Hypothalamus (tissue), 51 donors: ENCODE data around the gene MANSC4.

Experiments
- DNase-seq, 51 donors: peaks; one replicate each; lab custom pipeline; 2025; lab: John Stamatoyannopoulos, UW

Gene MANSC4

DNA sequence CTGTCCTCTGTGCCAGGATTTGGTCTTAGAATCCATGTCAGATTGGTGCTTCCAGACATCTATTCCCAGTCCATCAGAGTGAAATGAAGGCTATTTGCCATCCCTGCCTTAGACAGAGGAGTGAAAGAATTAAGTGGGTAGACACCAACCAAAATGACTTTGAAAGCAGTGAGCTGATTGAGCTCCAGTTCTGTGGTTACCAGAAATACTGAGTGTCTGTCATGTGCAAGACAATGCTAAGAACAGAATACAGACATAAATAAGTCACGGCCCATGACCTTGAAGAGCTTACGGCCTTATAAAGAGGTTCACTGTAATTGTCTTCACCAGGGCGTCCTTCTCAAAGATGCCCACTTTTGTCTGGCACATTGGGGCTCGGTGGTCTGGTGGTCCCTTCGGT, 21.6 kb upstream of the MANSC4 start:
- DNase-seq = no peak

DNA sequence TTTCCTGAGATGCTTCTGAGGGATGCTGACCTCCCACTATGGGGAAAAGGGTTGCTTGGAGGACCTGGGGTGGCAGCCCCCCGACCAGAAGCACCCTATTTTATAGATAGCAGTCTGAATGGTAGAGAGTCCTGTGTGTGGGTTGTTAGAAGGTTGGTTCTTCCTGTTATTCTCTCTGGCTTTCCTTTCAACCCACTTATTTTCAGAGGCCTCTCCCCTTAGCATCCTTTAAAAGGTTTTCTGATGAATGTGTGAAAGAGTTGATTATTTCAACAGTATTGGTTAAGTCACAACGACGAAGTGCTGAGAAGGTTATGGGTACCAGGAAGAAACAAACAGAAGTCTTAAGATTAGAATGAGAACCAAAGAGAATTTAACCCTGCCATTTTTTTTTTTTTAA, 20.8 kb upstream of the MANSC4 start:
- no peak for DNase-seq

DNA sequence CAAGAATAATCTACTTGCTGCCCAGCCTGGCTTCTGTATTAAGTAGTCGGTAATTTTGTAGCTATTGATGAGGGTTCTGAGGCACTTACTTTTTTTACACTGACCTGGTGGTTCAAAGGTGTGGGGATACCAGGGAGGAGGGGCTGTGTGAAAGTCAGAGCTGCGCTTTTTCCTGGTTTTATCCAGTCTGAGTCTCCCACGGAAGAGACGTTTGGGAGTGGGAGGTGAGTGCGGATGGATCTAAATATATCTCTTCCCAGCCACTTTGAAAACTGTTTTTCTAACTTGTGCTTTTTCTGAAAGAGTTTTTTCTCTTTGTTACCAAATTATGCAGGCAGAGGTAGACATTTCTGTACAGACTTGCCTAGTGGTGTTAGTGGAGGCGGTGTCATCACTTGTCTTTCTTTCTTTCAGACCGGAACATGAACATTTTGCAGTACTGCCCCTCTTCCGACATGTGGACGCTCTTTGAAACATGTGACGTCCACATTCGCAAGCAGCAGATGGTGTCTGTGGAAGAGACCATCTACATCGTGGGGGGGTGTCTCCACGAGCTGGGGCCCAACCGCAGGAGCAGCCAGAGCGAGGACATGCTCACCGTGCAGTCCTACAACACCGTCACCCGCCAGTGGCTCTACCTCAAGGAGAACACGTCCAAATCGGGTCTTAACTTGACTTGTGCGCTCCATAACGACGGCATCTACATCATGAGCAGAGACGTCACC, 17.4 kb upstream of the MANSC4 start:
- no peak for DNase-seq

DNA sequence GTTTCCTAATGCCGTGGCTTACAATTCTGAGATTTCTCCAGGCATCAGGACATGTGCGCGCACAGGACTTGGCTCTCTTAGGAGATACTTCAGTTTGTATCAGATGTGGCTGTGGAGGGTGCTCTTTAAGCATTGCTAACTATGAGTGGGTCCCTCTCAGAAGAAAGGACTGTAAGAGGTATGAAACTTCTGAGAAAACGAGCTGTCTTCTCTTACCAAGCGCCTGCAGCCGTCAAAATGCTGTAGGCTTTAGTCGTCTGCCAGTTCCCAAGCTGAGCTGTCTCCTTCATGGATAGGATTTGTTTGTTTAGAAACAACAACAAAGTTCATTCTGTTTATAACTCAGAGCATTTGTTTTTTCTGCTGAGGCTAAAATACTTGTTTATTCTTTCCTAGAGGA, 16.1 kb upstream of the MANSC4 start:
- no peak for DNase-seq

DNA sequence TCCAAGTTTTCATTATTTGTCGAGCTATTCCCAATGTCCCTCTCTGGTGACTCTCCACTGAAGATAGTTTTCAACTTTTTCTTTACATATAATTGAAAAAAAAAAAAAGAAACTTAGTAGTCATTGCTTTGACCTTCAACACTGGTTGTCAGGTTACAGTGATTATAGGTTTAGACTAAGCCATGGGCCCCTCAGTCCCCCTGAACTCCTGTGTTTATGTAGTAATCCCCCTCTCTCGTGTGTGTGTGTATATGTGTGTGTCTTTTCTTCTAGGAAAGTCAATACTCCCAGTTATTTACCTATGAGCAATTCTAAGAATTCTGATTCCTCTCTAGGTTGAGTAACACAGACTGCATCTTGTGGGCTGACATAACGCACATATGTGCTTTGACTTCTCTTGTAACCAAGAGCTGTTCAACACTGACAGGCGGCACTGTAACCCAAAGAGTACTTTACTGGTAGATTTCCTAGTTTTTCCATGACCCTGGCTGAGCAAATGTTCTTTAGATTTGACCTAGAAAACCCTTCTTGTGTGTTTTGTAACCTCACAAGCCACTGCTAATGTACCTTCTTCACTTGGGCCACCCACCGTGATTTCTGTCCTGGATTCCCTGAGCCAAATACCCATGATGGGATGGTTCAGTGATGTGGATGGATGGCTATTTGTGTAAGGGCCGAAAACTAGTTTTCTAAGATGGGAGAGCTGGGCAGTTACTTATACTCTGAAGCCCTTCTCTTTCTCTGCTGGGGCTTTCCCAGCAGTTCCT, 15.0 kb upstream of the MANSC4 start:
- DNase-seq = no peak

DNA sequence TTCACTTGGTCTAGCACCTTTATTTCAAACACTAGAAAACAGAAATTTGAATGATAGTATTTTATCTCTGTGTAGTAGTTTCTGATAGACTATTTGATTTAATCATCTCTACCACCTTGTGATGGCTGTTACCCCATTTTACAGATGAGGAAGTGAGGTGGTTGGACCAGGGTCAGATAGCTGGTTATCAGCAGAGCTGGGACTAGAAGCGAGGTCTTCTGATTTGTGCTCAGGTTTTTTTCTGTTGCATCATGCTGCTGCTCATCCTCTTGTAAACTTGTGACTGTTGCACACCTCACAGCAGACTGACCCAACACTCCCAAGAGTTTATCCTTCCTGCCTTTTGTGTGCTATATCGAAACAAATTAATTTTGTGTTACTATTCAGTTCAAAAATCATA, 10.1 kb upstream of the MANSC4 start:
- DNase-seq = no peak

DNA sequence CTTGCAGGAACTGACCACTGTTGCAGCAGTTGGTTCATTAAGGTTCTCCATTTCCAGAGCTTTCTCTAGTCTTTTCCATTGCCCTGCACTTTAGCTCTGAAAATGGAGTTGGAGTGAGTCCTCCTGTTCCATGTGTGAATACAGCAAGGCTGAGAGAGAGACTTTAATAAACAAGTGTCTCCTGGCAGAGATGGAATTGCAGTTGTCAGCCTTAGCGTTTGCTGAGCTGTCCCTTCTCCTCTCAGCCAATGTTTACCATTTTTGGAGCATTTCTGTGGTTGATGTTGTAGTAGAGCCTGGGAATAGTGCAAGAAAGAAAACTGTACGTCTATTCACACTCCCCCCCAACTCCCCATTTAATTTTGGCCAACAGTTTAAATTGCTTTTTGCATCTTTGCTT, 7.5 kb upstream of the MANSC4 start:
- no peak for DNase-seq

DNA sequence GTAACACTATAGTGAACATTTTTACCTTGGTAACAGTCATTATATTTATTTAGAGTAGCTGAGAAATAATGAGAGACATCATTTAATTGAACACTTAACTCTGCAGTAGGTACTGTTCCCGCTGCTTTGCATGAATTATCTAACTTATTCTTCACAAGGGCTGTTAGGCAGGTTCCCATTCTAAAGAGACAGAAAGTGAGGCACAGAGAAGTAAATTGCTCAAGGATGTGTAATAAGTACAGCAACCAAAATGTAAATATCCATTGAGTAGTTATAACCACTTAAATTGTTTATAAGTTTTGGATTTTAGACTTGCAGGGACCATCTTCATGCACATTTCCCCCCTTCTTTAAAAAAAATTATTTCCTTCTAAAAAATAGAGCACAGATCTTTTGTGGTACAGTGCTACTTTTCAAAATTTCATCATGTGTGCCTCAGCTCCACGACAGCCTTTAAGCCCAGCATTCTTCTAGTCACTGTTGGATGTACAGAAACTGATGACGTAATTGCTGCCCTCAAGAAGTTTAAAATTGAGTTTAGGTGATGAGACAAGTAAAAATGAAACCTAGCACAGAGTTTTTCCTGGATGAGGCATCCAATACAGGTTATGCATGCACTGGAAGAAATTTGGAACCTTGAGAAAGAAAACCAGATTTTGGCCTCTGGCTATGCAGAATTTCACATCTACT, 6.0 kb upstream of the MANSC4 start:
- DNase-seq = no peak

DNA sequence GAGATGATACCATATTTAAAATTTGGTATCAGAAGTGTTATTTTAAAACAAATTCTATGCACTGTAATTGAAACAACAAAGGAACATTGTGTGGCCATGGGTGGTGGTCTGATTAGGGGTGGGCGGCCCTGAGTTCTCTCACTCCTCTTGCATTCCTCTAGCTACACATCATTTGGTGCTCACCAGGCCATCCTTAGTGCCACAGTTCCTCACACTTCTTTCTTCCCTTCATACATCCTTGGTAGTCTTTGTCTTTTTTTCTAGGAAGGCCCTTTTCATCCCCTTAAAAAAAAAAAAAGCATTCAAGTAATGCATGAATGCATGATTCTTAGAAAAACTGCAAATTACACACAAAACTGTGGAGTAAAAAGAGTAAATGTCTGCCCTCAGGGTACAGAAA, 2.4 kb upstream of the MANSC4 start:
- no peak for DNase-seq

DNA sequence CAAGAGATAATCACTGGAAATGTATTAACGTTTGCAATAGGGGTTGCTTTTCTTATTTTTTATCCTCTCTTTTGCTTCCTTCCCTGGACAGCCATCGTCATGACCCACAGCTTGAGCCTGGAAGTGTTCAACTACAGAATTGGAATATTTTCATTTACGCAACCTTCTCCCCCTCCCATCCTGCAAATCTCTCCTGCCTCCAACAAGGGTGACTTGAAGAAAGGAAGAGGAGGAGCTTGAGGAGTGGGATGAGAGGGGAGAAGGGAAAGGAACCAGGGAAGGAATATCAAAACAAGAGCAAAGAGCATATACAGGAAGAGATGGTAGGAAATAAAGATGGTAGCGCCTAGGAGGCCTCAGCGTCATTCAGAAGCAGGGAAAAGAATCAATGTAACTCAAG, 1.6 kb upstream of the MANSC4 start:
- DNase-seq = peak in 1 of 51 donors; percentile 30

DNA sequence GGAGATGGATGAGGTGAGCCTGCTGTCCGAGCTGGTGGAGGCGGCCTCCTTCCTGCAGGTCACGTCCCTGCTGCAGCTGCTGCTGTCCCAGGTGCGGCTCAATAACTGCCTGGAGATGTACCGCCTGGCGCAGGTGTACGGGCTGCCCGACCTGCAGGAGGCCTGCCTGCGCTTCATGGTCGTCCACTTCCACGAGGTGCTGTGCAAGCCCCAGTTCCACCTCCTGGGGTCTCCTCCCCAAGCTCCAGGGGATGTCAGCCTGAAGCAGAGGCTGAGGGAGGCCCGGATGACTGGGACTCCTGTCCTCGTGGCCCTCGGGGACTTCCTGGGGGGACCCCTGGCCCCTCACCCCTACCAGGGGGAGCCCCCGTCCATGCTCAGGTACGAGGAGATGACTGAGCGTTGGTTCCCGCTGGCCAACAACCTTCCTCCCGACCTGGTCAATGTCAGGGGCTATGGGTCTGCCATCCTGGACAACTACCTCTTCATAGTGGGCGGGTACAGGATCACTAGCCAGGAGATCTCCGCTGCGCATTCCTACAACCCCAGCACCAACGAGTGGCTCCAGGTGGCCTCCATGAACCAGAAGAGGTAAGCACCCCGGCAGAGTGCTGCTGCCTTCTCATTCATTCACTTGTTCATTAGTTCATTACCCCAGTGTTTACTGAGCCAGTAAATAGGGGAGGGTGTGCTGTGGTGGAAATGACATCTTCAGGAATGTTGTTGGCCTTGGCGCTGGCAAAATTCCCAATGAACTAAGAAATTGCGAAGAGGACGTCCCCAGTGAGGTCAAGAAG, 774 bp upstream of the MANSC4 start:
- DNase-seq = peak in 22 of 51 donors; percentile 9 to 76 (median 48)

DNA sequence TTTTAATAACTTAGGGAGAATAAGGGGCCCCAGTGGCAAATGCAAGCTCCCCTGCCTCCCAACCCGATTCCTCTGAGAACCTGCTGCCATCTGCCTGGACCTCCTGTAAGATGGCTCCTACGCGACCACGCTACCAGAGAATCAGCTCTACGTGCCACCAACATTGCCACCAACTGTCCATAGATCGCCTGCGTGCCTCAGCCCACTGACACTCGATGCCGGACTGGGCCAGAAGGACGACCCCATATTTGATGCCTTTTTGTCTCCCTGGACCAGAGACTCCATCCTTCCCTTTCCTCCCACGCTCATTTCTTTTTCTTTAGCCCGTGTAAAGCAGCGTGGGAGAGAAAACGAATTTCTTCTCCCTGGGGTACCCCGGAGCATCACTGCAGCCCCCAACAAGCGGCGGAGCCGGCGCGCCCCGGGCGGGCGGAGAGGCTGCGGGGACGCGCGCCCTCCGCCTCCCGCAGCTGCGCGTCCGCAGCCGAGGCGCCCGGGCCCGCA, 568 bp downstream of the MANSC4 start:
- DNase-seq = peak in 38 of 51 donors; percentile 4 to 79 (median 38)

DNA sequence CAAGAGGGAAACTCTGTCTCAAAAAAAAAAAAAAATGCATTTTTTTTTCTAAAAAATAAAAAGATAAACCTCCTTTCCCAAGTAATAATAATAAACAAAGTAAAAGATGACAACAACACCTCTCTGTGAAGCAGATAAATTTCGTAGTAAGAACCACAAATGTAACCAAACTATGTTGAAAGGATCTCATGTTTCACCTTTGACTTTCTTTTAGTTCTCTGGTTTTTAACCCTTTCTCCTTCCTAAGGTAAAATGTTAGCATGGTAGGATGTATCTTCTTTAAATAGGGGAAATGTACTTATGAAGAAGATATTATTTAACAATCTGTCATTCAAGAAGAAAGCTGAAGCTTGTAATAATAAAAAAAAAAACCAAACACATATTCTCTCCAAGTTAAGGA, 1.8 kb downstream of the MANSC4 start:
- DNase-seq = no peak

DNA sequence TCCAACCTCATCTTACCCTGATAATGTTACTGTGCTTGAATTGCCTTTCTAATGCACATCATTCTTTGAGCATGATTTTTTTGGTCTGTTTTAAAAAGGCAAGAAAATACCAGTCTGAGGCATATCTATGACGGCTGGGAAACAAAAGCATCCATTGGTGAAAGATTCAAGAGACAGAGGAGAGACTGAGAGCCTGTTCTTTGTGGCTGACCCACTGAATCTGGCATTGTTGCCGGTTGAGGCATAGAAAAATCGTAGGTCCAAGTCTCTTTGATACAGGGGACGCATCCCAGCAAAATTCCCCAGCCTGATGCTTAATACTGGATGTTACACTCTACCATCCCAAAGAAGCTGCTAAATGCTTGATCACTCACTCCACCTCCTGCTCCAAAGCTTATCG, 2.9 kb downstream of the MANSC4 start:
- peak in 16 of 51 donors; percentile 4 to 51 (median 18) for DNase-seq

DNA sequence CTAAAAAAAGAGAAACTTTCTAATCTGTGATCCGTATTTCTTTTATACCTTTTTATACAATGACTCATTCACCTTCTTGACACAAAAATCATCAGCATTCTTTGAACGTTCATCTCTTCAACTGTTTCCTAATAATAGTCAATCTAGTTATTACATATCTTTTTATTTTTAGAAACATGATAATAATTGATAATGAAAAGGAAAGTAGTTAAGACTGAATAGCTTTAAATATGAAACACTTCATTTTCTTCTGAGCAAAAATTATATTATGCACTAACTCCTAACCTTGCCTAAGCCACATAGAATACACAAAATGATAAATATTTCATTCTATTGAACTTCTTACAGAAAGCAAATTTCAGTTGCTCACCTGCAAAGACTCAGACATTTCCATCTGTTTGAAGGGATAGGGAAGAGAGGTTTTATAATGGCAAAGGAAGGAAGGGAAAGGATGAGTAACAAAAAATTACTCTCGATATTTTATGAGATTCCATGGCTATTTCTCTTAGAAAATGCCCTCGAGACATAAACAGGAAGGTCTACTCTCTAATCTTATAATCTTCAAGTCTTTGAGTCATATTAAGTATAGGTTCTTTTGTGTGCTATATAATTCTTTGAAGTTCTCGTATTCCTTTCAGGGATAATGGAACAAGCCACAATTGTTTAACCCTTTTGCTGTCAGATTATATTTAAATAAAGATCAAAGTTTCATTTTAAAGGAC, 7.5 kb downstream of the MANSC4 start:
- DNase-seq = no peak

DNA sequence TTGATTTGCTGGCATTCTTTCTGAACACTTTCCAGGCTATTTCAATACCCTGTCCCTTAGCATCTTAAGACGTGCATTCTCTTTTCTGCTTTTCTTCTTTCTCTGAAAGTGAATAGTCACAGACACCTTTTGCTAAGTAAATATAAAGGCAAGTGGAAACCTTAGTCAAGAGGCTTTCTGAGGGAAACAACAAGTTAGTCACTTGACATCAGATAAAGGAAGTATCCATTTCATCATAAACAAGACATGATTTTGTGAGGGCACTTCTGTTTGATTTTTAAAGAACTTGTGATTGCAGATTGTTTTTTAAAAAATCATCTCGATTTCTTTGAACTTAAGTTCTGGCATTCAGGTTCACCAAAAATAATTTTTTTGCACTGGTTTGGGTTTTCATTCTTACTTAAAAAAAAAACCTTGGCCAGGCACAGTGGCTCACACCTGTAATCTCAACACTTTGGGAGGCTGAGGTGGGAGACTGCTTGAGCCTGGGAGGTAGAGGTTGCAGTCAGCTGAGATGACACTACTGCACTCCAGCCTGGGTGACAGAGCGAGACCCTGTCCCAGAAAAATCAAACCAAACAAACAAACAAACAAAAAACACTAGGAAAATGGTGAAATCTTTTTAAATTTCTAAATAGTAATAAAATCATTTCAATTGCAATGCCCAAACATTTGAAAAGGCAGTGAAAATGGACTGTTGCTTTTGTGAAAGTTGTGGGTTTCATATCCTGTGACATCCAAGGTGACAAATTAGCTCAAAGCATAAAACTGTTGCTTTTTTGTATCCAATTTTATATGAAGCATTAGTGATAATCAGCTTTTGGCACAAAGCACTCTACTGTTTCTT, 8.3 kb downstream of the MANSC4 start:
- DNase-seq = no peak

DNA sequence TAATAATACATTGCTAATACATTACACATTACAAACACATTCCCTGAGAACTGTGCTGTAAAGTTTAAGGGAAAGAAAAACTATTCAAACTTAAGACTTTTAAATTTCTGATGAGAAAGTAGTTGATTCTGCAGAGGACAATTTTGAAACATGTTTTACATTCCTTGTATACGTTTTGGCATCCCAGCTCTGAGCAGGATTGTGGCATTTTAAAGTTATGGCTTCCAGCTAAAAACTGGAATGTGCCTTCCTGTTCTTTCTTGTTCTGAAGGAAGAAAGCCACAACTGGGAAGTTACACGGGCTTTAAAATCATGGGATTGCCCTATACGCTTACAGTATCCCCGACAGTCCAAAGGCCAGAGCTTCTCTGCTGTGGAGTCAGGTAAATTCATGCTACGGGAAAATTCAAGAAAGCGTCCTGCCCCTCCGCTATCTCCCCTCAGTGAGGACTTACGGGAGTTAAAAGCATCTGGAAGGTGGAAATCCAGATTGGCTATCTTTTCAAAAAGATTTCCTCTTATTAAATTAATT, 10.8 kb downstream of the MANSC4 start:
- DNase-seq = no peak

DNA sequence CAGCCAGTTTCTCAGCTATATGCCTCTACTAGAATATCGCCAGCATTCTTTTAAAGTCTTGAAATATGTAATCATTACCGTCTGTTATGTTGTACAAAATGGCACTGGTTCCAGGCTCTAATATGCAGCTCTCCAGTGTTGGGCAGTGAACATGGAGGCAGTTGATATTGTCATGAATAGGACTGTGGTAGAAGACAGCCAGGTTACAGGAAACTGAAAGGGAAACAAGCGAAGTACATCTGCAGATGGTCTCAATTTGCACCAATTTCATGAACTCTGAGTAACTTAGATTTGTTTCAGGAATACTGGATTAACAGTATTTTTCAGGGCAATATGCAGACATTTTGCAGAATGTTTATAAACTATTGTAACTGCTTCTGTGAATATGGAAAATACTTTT, 13.4 kb downstream of the MANSC4 start:
- no peak for DNase-seq

DNA sequence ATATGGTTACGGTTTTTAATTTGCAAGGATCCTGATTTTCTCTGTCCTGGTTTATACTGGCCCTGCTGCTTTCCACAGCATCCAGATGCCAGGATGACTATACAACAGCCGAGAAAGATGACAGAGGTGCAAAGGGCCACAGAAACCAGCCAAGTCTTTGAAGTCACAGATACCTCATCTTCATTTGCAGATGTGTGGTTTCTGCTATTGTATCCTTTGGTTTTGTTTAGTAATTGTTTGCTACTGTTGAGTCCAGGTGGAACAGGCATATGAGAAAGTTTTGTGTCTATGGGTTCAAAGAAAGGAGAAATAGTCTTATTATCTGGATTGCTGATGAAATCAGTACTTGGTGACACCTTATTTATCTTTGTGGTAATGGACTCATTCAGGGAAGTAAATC, 17.3 kb downstream of the MANSC4 start:
- DNase-seq = no peak
